HepG2 (cell line): ENCODE measurements around the gene DGUOK.

ENCODE experiments used
- CBX2 ChIP-seq, 2 experiments: fragments of 200-600 bp in 1 of 2; sonication (generic); formaldehyde crosslinking in 1 of 2; IDR thresholded peaks; 2 replicates each; pipeline versions ENCODE4 v1.7.0 to v1.8.1; 2018 to 2022; ENCODE audit warnings: low read depth in 2 of 2, low read length in 1 of 2, mild to moderate bottlenecking in 1 of 2, missing genetic modification reagents in 1 of 2
- CTCF ChIP-seq: sonication (generic); formaldehyde crosslinking; IDR thresholded peaks from 2 replicates; pipeline ENCODE4 v1.5.0; 2020; ENCODE audit warnings: mild to moderate bottlenecking, missing genetic modification reagents, moderate library complexity
- FOXP1 ChIP-seq, 2 experiments: fragments of 450-650 bp in 1 of 2; IDR thresholded peaks; 2 replicates each; pipeline ENCODE4 v1.6.1; 2017 to 2018; ENCODE audit warnings: antibody characterized with exemption in 1 of 2
- HMGXB4 ChIP-seq, 2 experiments: sonication (generic) in 1 of 2; formaldehyde crosslinking in 1 of 2; IDR thresholded peaks; 2 replicates each; pipeline versions ENCODE4 v1.4.0 to v1.6.1; 2018 to 2020; ENCODE audit warnings: missing genetic modification reagents in 2 of 2, borderline replicate concordance in 1 of 2, low read depth in 1 of 2, mild to moderate bottlenecking in 1 of 2, missing biosample characterization in 1 of 2
- IKZF1 ChIP-seq: fragments of 450-650 bp; IDR thresholded peaks from 2 replicates; pipeline ENCODE4 v1.7.1; 2016
- POLR2A ChIP-seq, 2 experiments: IDR thresholded peaks; 2 replicates each; pipeline ENCODE4 v1.6.1; 2011; ENCODE audit warnings: low read depth in 2 of 2, low read length in 2 of 2, mild to moderate bottlenecking in 1 of 2, moderate library complexity in 1 of 2; ENCODE audit not compliant: insufficient read depth in 1 of 2
- POLR2AphosphoS5 ChIP-seq: IDR thresholded peaks from 2 replicates; pipeline ENCODE4 v1.6.1; 2012; ENCODE audit warnings: low read depth, low read length
- RARG ChIP-seq: sonication (generic); formaldehyde crosslinking; IDR thresholded peaks from 2 replicates; pipeline ENCODE4 v1.4.0; 2020; ENCODE audit warnings: low read depth, mild to moderate bottlenecking, missing genetic modification reagents
- TF ChIP-seq, protein P1 (sequence below): sonication (generic); formaldehyde crosslinking; IDR thresholded peaks from 2 replicates; pipeline ENCODE4 v1.4.0; 2020; ENCODE audit warnings: mild to moderate bottlenecking, missing genetic modification reagents

GRCh38 chr2:73963385-73964120, 36.9 kb downstream of the DGUOK start:
- TF ChIP-seq POLR2AphosphoS5, result no peak
- TF ChIP-seq POLR2A (IDR thresholded peaks at IDR 0.05; ENCODE audit: insufficient read depth in 1 of 2, low read depth in 2 of 2, low read length in 2 of 2), result no peak
- TF ChIP-seq FOXP1 (IDR thresholded peaks at IDR 0.05), result no peak
- TF ChIP-seq FOXP1 (CRISPR knock-in tag; IDR thresholded peaks at IDR 0.05), result no peak
- no peak for TF ChIP-seq CTCF (CRISPR knock-in tag)
- TF ChIP-seq, protein P1, sequence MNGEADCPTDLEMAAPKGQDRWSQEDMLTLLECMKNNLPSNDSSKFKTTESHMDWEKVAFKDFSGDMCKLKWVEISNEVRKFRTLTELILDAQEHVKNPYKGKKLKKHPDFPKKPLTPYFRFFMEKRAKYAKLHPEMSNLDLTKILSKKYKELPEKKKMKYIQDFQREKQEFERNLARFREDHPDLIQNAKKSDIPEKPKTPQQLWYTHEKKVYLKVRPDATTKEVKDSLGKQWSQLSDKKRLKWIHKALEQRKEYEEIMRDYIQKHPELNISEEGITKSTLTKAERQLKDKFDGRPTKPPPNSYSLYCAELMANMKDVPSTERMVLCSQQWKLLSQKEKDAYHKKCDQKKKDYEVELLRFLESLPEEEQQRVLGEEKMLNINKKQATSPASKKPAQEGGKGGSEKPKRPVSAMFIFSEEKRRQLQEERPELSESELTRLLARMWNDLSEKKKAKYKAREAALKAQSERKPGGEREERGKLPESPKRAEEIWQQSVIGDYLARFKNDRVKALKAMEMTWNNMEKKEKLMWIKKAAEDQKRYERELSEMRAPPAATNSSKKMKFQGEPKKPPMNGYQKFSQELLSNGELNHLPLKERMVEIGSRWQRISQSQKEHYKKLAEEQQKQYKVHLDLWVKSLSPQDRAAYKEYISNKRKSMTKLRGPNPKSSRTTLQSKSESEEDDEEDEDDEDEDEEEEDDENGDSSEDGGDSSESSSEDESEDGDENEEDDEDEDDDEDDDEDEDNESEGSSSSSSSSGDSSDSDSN, result no peak
- TF ChIP-seq RARG (CRISPR knock-in tag), result no peak
- no peak for TF ChIP-seq IKZF1
- TF ChIP-seq CBX2 (IDR thresholded peaks at IDR 0.05; ENCODE audit: low read depth, low read length), result no peak
- no peak for TF ChIP-seq CBX2 (CRISPR knock-in tag; IDR thresholded peaks at IDR 0.05; ENCODE audit: low read depth)
- TF ChIP-seq HMGXB4 (CRISPR knock-in tag; IDR thresholded peaks at IDR 0.05; ENCODE audit: borderline replicate concordance in 1 of 2, low read depth in 1 of 2), result no peak
